ENCODE measurements around the gene GDI2. TPM values are rescaled to one million over a fixed set of nuclear protein-coding genes. Genes with fewer than 3 reads are reported as not detected.

The GDI2 gene
- total and polyA plus RNA-seq, 9 of the 15 experiments (the other 6 are each of a cell fraction or from before 2014, with no cell fraction given), result 262 to 424 (median 287) TPM

GRCh38 chr10:5764422-5765297 lies 48.6 kb downstream of the GDI2 start:
- peak; percentile 55 for ATAC-seq
- Histone ChIP-seq H3K4me2 (ENCODE audit: insufficient read depth, low read length) (no peak overlapping the region), H2AFZ (ENCODE audit: low read depth, low read length) (no peak overlapping the region), H3K36me3 (ENCODE audit: control insufficient read depth, insufficient read depth, low read length) (peaks cover 93% of the 10 kb centered on the region), H3K27ac (ENCODE audit: extremely low read depth, low read depth, low read length) (no peak overlapping the region), H4K20me1 (replicated peaks; ENCODE audit: control insufficient read depth, insufficient read depth, low read length) (no peaks in the 10 kb centered on the region), H3K9me3 (replicated peaks; ENCODE audit: control insufficient read depth, insufficient read depth, low read depth, low read length) (no peaks in the 10 kb centered on the region), H3K4me1 (replicated peaks in 1 of 2; ENCODE audit: control insufficient read depth in 2 of 2, insufficient read depth in 2 of 2, low read length in 2 of 2) (no peaks in the 10 kb centered on the region), H3K79me2 (ENCODE audit: control insufficient read depth, insufficient read depth, low read length) (peaks cover 7% of the 10 kb centered on the region; the same call in 2 of the 3 replicates), H3K9me1 (ENCODE audit: control insufficient read depth, insufficient read depth, low read length) (no peaks in the 10 kb centered on the region), H3K27me3 (ENCODE audit: control insufficient read depth in 2 of 2, insufficient read depth in 2 of 2, low read length in 2 of 2) (no peaks in the 10 kb centered on the region), H3K9ac (ENCODE audit: insufficient read depth in 1 of 2, low read depth in 2 of 2, low read length in 2 of 2) (no peak overlapping the region), H3K4me3 (no peak overlapping the region)
- BruUV-seq (replicated peaks), result no TSS peak
- intact Hi-C loops (cut with micrococcal nuclease), result no loop called here
- 88% methylated on average over 10 of the region's 10 CpGs for WGBS (ENCODE audit: insufficient coverage, low coverage, missing lambda C conversion rate)
- peak; percentile 49 for FAIRE-seq
- DNase-seq (ENCODE audit: extremely low read depth in 1 of 4, low spot score in 3 of 4), result no peak
- ChIA-PET CTCF (ENCODE audit: low intra/inter-chr PET ratio) (no interaction called here), POLR2A (interaction anchor here (0.6 kb wide), 1 partner anchor 19 kb away, joined by 3 read pairs; no protein-coding TSS in a partner anchor)
- in situ Hi-C loops (cut with MboI), result no loop called here
- TF ChIP-seq FIP1L1 (IDR thresholded peaks at IDR 0.05; ENCODE audit: low read depth, low read length, poor library complexity, severe bottlenecking), result no peak
- TF ChIP-seq FOSL1 (tag; conservative IDR thresholded peaks at IDR 0.05), result no peak
- TF ChIP-seq KAT2B (IDR thresholded peaks at IDR 0.05; ENCODE audit: low read depth, low read length), result no peak
- peak; percentile 61 for TF ChIP-seq POLR2AphosphoS5 (IDR thresholded peaks at IDR 0.05; ENCODE audit: control insufficient read depth, insufficient read depth, low read depth, low read length)
- no peak for TF ChIP-seq RCOR1 (IDR thresholded peaks at IDR 0.05; ENCODE audit: borderline replicate concordance in 1 of 2, low read depth in 2 of 2, low read length in 2 of 2)
- TF ChIP-seq TAF15 (IDR thresholded peaks at IDR 0.05; ENCODE audit: low read depth, low read length), result no peak
- no peak for TF ChIP-seq MAX (CRISPR knock-in tag; IDR thresholded peaks at IDR 0.05)
- TF ChIP-seq POLR2AphosphoS2 (IDR thresholded peaks at IDR 0.05; ENCODE audit: low read length), result peak; percentile 24
- peak in 1 of 2 experiments; percentile 11; a peak in 1 of 4 replicates for TF ChIP-seq RAD21 (CRISPR knock-in tag; conservative IDR thresholded peaks at IDR 0.05 in 1 of 2, IDR thresholded peaks at IDR 0.05 in 1 of 2)
- TF ChIP-seq SUPT5H (IDR thresholded peaks at IDR 0.05), result peak; percentile 56
- no peak for TF ChIP-seq ATF4 (CRISPR knock-in tag; IDR thresholded peaks at IDR 0.05)
- no peak for TF ChIP-seq C11orf30 (IDR thresholded peaks at IDR 0.05; ENCODE audit: low read depth)
- no peak for TF ChIP-seq ZNF3 (CRISPR knock-in tag; IDR thresholded peaks at IDR 0.05)
- peak in 2 of 3 experiments; percentile 16 to 21; a peak in 1 of 6 replicates for TF ChIP-seq CTCF (IDR thresholded peaks at IDR 0.05 in 2 of 3, conservative IDR thresholded peaks at IDR 0.05 in 1 of 3; ENCODE audit: insufficient read depth in 2 of 3, low read depth in 1 of 3, low read length in 3 of 3)
- TF ChIP-seq POLR2B (IDR thresholded peaks at IDR 0.05; ENCODE audit: low read depth, partially characterized antibody), result peak; percentile 39
- TF ChIP-seq LCOR (CRISPR knock-in tag; IDR thresholded peaks at IDR 0.05), result no peak
- TF ChIP-seq CREB3 (tag; conservative IDR thresholded peaks at IDR 0.05; ENCODE audit: low read depth), result no peak

Measured in K562 (cell line).